A549 (cell line): ENCODE data around the gene DMAC2L.

Experiments used
- CTCF ChIP-seq: fragments of >200 bp; sonication (Bioruptor Twin); formaldehyde crosslinking; IDR thresholded peaks from 3 replicates; pipeline ENCODE4 v1.5.1; 2016
- MAFK ChIP-seq: fragments of 450-650 bp; IDR thresholded peaks from 2 replicates; pipeline ENCODE4 v1.6.1; 2014; ENCODE audit not compliant: partially characterized antibody
- POLR2A ChIP-seq: IDR thresholded peaks from 2 replicates; pipeline ENCODE4 v1.6.1; 2012; ENCODE audit warnings: mild to moderate bottlenecking, low read length
- USF2 ChIP-seq: fragments of 450-650 bp; IDR thresholded peaks from 2 replicates; pipeline ENCODE4 v1.6.1; 2014; ENCODE audit warnings: antibody characterized with exemption

- no peak for TF ChIP-seq CTCF
- TF ChIP-seq USF2, result no peak
- TF ChIP-seq MAFK, result no peak
- TF ChIP-seq POLR2A, result no peak
These were observed 21.8 kb upstream of the DMAC2L start for GRCh38 chr14:50290306-50290705.
